ENCODE data around the gene TNFRSF1B. TPM values are rescaled to one million over a fixed set of nuclear protein-coding genes. Genes with fewer than 3 reads are reported as not detected.

Gene TNFRSF1B
- total RNA-seq: 89.0 and 98.6 TPM in 2 replicates

GRCh38 chr1:12166834-12167492, at the start of gene TNFRSF1B:
TSS of gene TNFRSF1B (plus strand) at chr1:12166991. CDS start at chr1:12167092, 101 bp downstream.
- ChIA-PET POLR2A (interaction anchor here (0.6 to 10.9 kb wide), 13 partner anchors 8 to 181 kb away, joined by 3 to 187 read pairs (median 5); no protein-coding TSS in a partner anchor), CTCF (interaction anchor here (2.2 to 2.4 kb wide), 2 partner anchors 18 to 42 kb away, joined by 6 to 10 read pairs; no protein-coding TSS in a partner anchor)
- intact Hi-C loops (cut with micrococcal nuclease): loop anchor here (1.0 to 2.0 kb wide), 5 partner anchors 10 to 42 kb away; no protein-coding TSS in a partner anchor
- ATAC-seq (ENCODE audit: low read depth): peak; percentile 72
- Mint-ChIP-seq H3K36me3 (ENCODE audit: low read depth) (peaks cover 27% of the 10 kb centered on the region), H3K4me3 (peak within 1 kb of the TSS; percentile 97), H3K27me3 (no peaks in the 10 kb centered on the region), H3K27ac (peak within 1 kb of the TSS; percentile 92), H3K4me1 (peaks cover 71% of the 10 kb centered on the region), H3K9me3 (no peaks in the 10 kb centered on the region)
- no peak for TF ChIP-seq CTCF (IDR thresholded peaks at IDR 0.05)
- DNase-seq: peak; percentile 70

DNA sequence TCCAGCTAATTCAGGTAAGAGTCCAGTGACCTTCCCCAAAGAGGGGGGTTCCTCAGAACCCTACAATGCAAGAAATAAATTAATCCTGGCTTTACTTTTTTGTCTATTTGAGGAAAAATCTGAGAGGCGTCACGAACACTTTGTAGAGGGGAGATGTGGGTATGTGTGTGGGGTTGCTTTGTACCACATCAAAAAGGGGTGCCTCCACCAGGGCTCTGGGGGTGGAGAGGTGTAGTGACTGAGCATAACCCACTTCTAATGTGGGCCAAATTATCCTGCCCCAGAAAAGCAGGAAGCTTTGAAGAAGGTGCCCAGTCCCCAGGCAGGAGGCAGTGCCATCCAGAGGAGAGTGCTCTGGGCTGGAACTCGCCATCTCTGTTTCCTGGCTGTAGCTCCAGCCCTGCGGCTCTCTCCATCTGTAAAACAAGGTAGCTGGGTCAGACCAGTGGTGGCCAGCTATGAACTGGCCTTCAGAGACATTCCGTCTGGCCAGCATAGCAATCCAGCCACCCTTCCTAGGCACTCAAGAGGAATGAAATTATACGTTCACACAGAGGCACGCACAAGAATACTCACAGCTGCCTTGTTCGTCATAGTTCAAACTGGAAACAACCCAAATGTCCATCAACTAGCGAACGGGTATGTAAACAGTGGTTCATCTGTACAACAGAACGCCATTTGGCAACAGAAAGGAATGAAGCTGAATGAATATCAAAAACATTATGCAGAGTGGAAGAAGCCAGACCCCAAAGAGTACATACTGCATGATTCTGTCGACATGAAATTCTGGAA, 45.4 kb upstream of the TNFRSF1B start:
- Mint-ChIP-seq H3K27ac (no peak overlapping the region), H3K27me3 (no peaks in the 10 kb centered on the region)

DNA sequence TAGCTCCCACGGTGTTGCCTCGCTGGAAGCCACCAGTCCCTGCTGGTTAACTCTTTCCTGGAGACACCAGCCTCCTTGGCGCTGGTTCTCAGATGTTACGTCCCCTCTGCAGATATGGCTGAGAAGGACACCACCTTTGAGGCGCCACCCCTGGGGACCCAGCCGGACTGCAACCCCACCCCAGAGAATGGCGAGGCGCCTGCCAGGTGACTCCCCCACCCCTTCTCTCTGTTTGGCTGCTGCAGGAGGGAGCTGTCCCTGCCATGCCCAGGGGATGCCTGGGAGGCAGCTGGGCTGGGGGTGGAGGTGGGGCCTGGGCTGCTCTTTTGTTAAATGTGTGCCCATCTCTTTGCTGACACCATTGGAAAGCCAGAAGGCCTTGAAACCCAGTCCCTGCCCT, 43.6 kb upstream of the TNFRSF1B start:
- intact Hi-C loops (cut with micrococcal nuclease): no loop called here
- no peak for ATAC-seq (ENCODE audit: low read depth)
- no peak for DNase-seq
- Mint-ChIP-seq H3K4me3 (no peak overlapping the region), H3K36me3 (ENCODE audit: low read depth) (no peaks in the 10 kb centered on the region), H3K27me3 (no peaks in the 10 kb centered on the region), H3K9me3 (no peaks in the 10 kb centered on the region), H3K4me1 (peaks cover 32% of the 10 kb centered on the region), H3K27ac (no peak overlapping the region)
- no peak for TF ChIP-seq CTCF (IDR thresholded peaks at IDR 0.05)
- CTCF ChIA-PET: interaction anchor here (1.2 to 6.2 kb wide), 4 partner anchors 28 to 111 kb away, joined by 4 to 261 read pairs (median 98); no protein-coding TSS in a partner anchor
- POLR2A ChIA-PET: interaction anchor here (0.6 to 6.0 kb wide), 4 partner anchors 46 to 348 kb away, joined by 3 to 103 read pairs (median 4); no protein-coding TSS in a partner anchor

More for the DNA sequence above, 45.4 kb upstream of the TNFRSF1B start:
- no peaks in the 10 kb centered on the region for H3K9me3 Mint-ChIP-seq
- no peaks in the 10 kb centered on the region for H3K36me3 Mint-ChIP-seq (ENCODE audit: low read depth)
- H3K4me3 Mint-ChIP-seq: no peak overlapping the region
- POLR2A ChIA-PET: interaction anchor here (0.7 kb wide), 1 partner anchor 26 kb away, joined by 3 read pairs; no protein-coding TSS in a partner anchor
- TF ChIP-seq CTCF (IDR thresholded peaks at IDR 0.05): no peak
- DNase-seq (no peak), ATAC-seq (ENCODE audit: low read depth) (no peak)
- H3K4me1 Mint-ChIP-seq: peaks cover 19% of the 10 kb centered on the region
- CTCF ChIA-PET: interaction anchor here (1.3 to 6.2 kb wide), 3 partner anchors 77 to 122 kb away, joined by 4 to 116 read pairs (median 5); no protein-coding TSS in a partner anchor
- intact Hi-C loops (cut with micrococcal nuclease): no loop called here

DNA sequence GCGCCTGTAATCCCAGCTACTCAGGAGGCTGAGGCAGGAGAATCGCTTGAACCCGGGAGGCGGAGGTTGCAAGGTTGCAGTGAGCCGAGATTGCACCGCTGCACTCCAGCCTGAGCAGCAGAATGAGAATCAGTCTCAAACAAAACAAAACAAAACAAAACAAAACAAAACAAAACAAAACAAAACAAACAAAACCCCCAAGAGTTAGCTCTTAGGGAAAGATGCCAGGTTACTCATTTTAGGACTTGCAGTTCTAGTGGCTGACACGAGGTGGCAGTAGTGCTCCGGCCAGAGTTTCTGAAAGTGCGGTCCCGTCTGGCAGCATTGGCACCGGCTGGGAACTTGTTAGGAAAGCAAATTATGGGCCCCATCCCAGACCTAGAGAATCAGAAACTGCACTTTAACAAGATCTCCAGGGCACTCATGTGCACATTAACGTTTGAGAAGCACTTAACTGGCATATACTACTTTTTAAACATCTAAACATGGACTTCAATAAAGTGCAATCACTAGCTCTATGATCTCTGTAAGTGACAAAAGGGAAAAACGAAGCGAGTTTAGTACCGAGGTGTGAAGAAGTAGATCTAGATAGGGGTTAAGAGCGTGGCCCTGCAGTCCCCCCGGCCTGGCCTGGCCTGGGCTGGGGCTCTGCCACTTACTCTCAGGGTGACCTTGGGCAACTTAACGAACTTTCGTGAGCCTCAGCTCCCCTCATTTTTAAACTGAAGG, 41.9 kb upstream of the TNFRSF1B start:
- no peaks in the 10 kb centered on the region for H3K36me3 Mint-ChIP-seq (ENCODE audit: low read depth)
- no peaks in the 10 kb centered on the region for H3K9me3 Mint-ChIP-seq
- no peaks in the 10 kb centered on the region for H3K27me3 Mint-ChIP-seq
- peak; percentile 68 for DNase-seq
- ATAC-seq (ENCODE audit: low read depth): peak; percentile 76
- H3K27ac Mint-ChIP-seq: peak overlapping the region; percentile 64
- intact Hi-C loops (cut with micrococcal nuclease): loop anchor here (1.0 kb wide), 5 partner anchors 28 to 119 kb away; no protein-coding TSS in a partner anchor
- ChIA-PET CTCF (interaction anchor here (0.7 to 6.2 kb wide), 45 partner anchors 10 to 535 kb away, joined by 3 to 261 read pairs (median 6); partner anchors contain the start of genes FBXO6 and MIIP), POLR2A (interaction anchor here (0.5 to 6.0 kb wide), 21 partner anchors 9 to 215 kb away, joined by 3 to 103 read pairs (median 4); partner anchors contain the start of genes MIIP, TNFRSF1B and VPS13D)
- TF ChIP-seq CTCF (IDR thresholded peaks at IDR 0.05): peak; percentile 91
- peak overlapping the region; percentile 50 for H3K4me3 Mint-ChIP-seq
- H3K4me1 Mint-ChIP-seq: peaks cover 32% of the 10 kb centered on the region
